GM23338 (cell line): ENCODE results near the gene CDH18. TPM values are rescaled to one million over a fixed set of nuclear protein-coding genes. Genes with fewer than 3 reads are reported as not detected.

Experiments
- ATAC-seq: fragments of 200-7000 bp; cut with Tn5 transposase; 3 replicates; pipeline ENCODE4 v1.9.1; 2020
- DNase-seq: peaks from one replicate; pipeline ENCODE4 v3.0.0-alpha.2; 2015; ENCODE audit warnings: low spot score
- H2AFZ ChIP-seq: fragments of 200-600 bp; sonication (generic); 2 replicates; pipeline ENCODE4 v1.8.0; 2016; ENCODE audit warnings: antibody characterized with exemption, mild to moderate bottlenecking, moderate library complexity
- H3F3A ChIP-seq: fragments of 200-600 bp; sonication (generic); replicated peaks from 2 replicates; pipeline ENCODE4 v1.8.0; 2017; ENCODE audit warnings: antibody characterized with exemption, mixed run types, low read depth
- H3K27ac ChIP-seq: fragments of 200-600 bp; sonication (generic); 2 replicates; pipeline ENCODE4 v1.6.1; 2016; ENCODE audit warnings: low read depth
- H3K27me3 ChIP-seq: fragments of 200-600 bp; sonication (generic); 2 replicates; pipeline ENCODE4 v1.8.0; 2016; ENCODE audit warnings: mild to moderate bottlenecking, mixed run types, moderate library complexity; ENCODE audit not compliant: insufficient read depth
- H3K36me3 ChIP-seq: fragments of 200-600 bp; sonication (generic); 2 replicates; pipeline ENCODE4 v1.8.0; 2016; ENCODE audit warnings: mild to moderate bottlenecking; ENCODE audit not compliant: insufficient read depth
- H3K4me1 ChIP-seq: fragments of 200-600 bp; sonication (generic); 2 replicates; pipeline ENCODE4 v1.8.0; 2016; ENCODE audit warnings: mild to moderate bottlenecking, moderate library complexity; ENCODE audit not compliant: insufficient read depth
- H3K4me2 ChIP-seq: fragments of 200-600 bp; sonication (generic); 2 replicates; pipeline ENCODE4 v1.7.1; 2017; ENCODE audit warnings: mixed run types
- H3K4me3 ChIP-seq: fragments of 200-600 bp; sonication (generic); 2 replicates; pipeline ENCODE4 v1.6.1; 2016; ENCODE audit warnings: mixed run types
- H3K79me2 ChIP-seq: fragments of 200-600 bp; sonication (generic); replicated peaks from 2 replicates; pipeline ENCODE4 v1.8.0; 2017; ENCODE audit warnings: mild to moderate bottlenecking; ENCODE audit not compliant: insufficient read depth
- H3K9me2 ChIP-seq: fragments of 200-600 bp; sonication (generic); 2 replicates; pipeline ENCODE4 v1.8.0; 2017; ENCODE audit not compliant: insufficient read depth
- H4K20me1 ChIP-seq: fragments of 200-600 bp; sonication (generic); replicated peaks from 2 replicates; pipeline ENCODE4 v1.8.0; 2017; ENCODE audit warnings: mild to moderate bottlenecking; ENCODE audit not compliant: insufficient read depth
- H3K27ac Mint-ChIP-seq: 2 replicates; pipeline ENCODE4 v1.8.0; 2020; ENCODE audit warnings: inconsistent platforms, mild to moderate bottlenecking, moderate library complexity, mixed read lengths
- H3K27me3 Mint-ChIP-seq: 3 replicates; pipeline ENCODE4 v1.8.0; 2022; ENCODE audit warnings: low read depth, mild to moderate bottlenecking, moderate library complexity, mixed read lengths, inconsistent platforms; ENCODE audit not compliant: insufficient read depth, poor library complexity
- H3K36me3 Mint-ChIP-seq: 3 replicates; pipeline ENCODE4 v1.8.0; 2021; ENCODE audit warnings: low read depth, mild to moderate bottlenecking, inconsistent platforms, moderate library complexity, mixed read lengths
- H3K4me1 Mint-ChIP-seq: 3 replicates; pipeline ENCODE4 v1.8.0; 2020; ENCODE audit warnings: mild to moderate bottlenecking, inconsistent platforms, mixed read lengths
- H3K4me3 Mint-ChIP-seq: 3 replicates; pipeline ENCODE4 v1.8.0; 2021; ENCODE audit warnings: moderate library complexity, mild to moderate bottlenecking, inconsistent platforms, mixed read lengths
- H3K9me3 Mint-ChIP-seq: 3 replicates; pipeline ENCODE4 v1.8.0; 2020; ENCODE audit warnings: moderate library complexity, mild to moderate bottlenecking, inconsistent platforms, mixed read lengths
- CREB1 ChIP-seq: fragments of 250-450 bp; sonication (Bioruptor Pico); IDR thresholded peaks from 2 replicates; pipeline ENCODE4 v1.5.0; 2020; ENCODE audit warnings: low read depth, mild to moderate bottlenecking, moderate library complexity
- CTCF ChIP-seq, 2 experiments: fragments of 200-600 bp in 1 of 2; sonication (generic) in 1 of 2; conservative IDR thresholded peaks; 2 replicates each; pipeline versions ENCODE4 v1.5.1 to v1.6.1; 2016 to 2017; ENCODE audit warnings: antibody characterized with exemption in 2 of 2, low read depth in 2 of 2, mild to moderate bottlenecking in 2 of 2, moderate library complexity in 1 of 2
- ETS1 ChIP-seq: IDR thresholded peaks from 2 replicates; pipeline ENCODE4 v1.6.1; 2016; ENCODE audit warnings: antibody characterized with exemption
- EZH2 ChIP-seq: fragments of 200-600 bp; sonication (generic); IDR thresholded peaks from one replicate; pipeline ENCODE4 v1.8.0; 2017; ENCODE audit warnings: antibody characterized with exemption, mild to moderate bottlenecking, low read depth; ENCODE audit not compliant: unreplicated experiment
- EZH2phosphoT487 ChIP-seq: fragments of 200-600 bp; sonication (generic); IDR thresholded peaks from one replicate; pipeline ENCODE4 v1.8.1; 2018; ENCODE audit warnings: antibody characterized with exemption; ENCODE audit not compliant: unreplicated experiment
- JUNB ChIP-seq: IDR thresholded peaks from one replicate; pipeline ENCODE4 v1.6.1; 2016; ENCODE audit warnings: antibody characterized with exemption; ENCODE audit not compliant: unreplicated experiment
- NANOG ChIP-seq: IDR thresholded peaks from 2 replicates; pipeline ENCODE4 v1.6.1; 2016; ENCODE audit warnings: antibody characterized with exemption, borderline replicate concordance
- POLR2AphosphoS5 ChIP-seq: IDR thresholded peaks from 2 replicates; pipeline ENCODE4 v1.6.1; 2016; ENCODE audit warnings: antibody characterized with exemption, low read depth
- REST ChIP-seq: IDR thresholded peaks from one replicate; pipeline ENCODE4 v1.6.1; 2018; ENCODE audit warnings: antibody characterized with exemption; ENCODE audit not compliant: unreplicated experiment
- STAT1 ChIP-seq: IDR thresholded peaks from one replicate; pipeline ENCODE4 v1.6.1; 2016; ENCODE audit warnings: antibody characterized with exemption; ENCODE audit not compliant: unreplicated experiment
- ZNF114 ChIP-seq: fragments of 250-450 bp; sonication (Bioruptor Pico); IDR thresholded peaks from 2 replicates; pipeline ENCODE4 v1.5.0; 2020; ENCODE audit warnings: mild to moderate bottlenecking, moderate library complexity
- ZNF331 ChIP-seq: fragments of 250-450 bp; sonication (Bioruptor Pico); IDR thresholded peaks from 2 replicates; pipeline ENCODE4 v1.5.0; 2020; ENCODE audit warnings: low read depth, mild to moderate bottlenecking, moderate library complexity
- polyA plus RNA-seq: library from polyadenylated mRNA; unstranded; fragments of >200 nt; fragmentation: Nextera tagmentation; extraction: Ambion mirVana; gene quantifications from 2 replicates; pipeline ENCODE4 v1.2.1, GENCODE V29; 2016
- total RNA-seq: library from RNA; depleted of rRNA; stranded (reverse); fragments of >200 nt; shearing (Covaris generic); gene quantifications from 2 replicates; pipeline ENCODE4 v1.2.3, GENCODE V29; 2014
- TF ChIP-seq, protein P1 (sequence below): fragments of 250-450 bp; sonication (Bioruptor Pico); IDR thresholded peaks from 2 replicates; pipeline ENCODE4 v1.5.0; 2020; ENCODE audit warnings: mild to moderate bottlenecking, moderate library complexity

Gene CDH18
- total and polyA plus RNA-seq, 2 experiments from 2014 or later = 1.3 TPM; not detected in 1

DNA sequence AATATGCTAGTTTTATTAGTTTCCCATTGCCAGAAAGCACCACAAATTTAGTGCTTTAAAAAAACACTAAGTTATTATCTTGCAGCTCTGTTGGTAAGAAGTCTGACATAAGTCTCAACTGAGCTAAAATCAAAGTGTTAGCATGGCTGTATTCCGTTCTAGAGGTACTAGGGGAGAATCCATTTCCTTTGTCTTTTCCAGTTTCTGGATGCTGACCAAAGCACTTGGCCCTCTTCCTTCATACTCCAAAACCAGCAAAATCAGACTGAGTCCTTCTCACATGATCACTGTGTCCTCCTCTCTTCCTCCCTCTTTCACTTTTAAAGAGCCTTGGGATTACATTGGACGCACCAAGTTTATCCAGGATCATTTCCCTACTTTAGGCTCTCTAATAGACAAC lies 9.5 kb downstream of the CDH18 start:
- H2AFZ ChIP-seq = no peak overlapping the region
- no peaks in the 10 kb centered on the region for H3K4me1 ChIP-seq
- no peaks in the 10 kb centered on the region for H3K79me2 ChIP-seq
- Mint-ChIP-seq H3K27me3 (no peaks in the 10 kb centered on the region), H3K27ac (no peak overlapping the region), H3K4me3 (no peak overlapping the region), H3K36me3 (no peaks in the 10 kb centered on the region), H3K4me1 (no peaks in the 10 kb centered on the region), H3K9me3 (no peaks in the 10 kb centered on the region)
- DNase-seq (no peak), ATAC-seq (no peak)
- no peaks in the 10 kb centered on the region for H3K9me2 ChIP-seq
- no peak overlapping the region for H3K27ac ChIP-seq
- no peaks in the 10 kb centered on the region for H4K20me1 ChIP-seq
- no peaks in the 10 kb centered on the region for H3K36me3 ChIP-seq
- TF ChIP-seq CREB1 (CRISPR knock-in tag) (no peak), ZNF331 (no peak), JUNB (no peak), EZH2phosphoT487 (no peak), STAT1 (no peak), NANOG (no peak), REST (no peak), ETS1 (no peak), EZH2 (no peak), POLR2AphosphoS5 (no peak), ZNF114 (no peak), CTCF (conservative IDR thresholded peaks at IDR 0.05; ENCODE audit: low read depth in 2 of 2) (no peak)
- TF ChIP-seq, protein P1, sequence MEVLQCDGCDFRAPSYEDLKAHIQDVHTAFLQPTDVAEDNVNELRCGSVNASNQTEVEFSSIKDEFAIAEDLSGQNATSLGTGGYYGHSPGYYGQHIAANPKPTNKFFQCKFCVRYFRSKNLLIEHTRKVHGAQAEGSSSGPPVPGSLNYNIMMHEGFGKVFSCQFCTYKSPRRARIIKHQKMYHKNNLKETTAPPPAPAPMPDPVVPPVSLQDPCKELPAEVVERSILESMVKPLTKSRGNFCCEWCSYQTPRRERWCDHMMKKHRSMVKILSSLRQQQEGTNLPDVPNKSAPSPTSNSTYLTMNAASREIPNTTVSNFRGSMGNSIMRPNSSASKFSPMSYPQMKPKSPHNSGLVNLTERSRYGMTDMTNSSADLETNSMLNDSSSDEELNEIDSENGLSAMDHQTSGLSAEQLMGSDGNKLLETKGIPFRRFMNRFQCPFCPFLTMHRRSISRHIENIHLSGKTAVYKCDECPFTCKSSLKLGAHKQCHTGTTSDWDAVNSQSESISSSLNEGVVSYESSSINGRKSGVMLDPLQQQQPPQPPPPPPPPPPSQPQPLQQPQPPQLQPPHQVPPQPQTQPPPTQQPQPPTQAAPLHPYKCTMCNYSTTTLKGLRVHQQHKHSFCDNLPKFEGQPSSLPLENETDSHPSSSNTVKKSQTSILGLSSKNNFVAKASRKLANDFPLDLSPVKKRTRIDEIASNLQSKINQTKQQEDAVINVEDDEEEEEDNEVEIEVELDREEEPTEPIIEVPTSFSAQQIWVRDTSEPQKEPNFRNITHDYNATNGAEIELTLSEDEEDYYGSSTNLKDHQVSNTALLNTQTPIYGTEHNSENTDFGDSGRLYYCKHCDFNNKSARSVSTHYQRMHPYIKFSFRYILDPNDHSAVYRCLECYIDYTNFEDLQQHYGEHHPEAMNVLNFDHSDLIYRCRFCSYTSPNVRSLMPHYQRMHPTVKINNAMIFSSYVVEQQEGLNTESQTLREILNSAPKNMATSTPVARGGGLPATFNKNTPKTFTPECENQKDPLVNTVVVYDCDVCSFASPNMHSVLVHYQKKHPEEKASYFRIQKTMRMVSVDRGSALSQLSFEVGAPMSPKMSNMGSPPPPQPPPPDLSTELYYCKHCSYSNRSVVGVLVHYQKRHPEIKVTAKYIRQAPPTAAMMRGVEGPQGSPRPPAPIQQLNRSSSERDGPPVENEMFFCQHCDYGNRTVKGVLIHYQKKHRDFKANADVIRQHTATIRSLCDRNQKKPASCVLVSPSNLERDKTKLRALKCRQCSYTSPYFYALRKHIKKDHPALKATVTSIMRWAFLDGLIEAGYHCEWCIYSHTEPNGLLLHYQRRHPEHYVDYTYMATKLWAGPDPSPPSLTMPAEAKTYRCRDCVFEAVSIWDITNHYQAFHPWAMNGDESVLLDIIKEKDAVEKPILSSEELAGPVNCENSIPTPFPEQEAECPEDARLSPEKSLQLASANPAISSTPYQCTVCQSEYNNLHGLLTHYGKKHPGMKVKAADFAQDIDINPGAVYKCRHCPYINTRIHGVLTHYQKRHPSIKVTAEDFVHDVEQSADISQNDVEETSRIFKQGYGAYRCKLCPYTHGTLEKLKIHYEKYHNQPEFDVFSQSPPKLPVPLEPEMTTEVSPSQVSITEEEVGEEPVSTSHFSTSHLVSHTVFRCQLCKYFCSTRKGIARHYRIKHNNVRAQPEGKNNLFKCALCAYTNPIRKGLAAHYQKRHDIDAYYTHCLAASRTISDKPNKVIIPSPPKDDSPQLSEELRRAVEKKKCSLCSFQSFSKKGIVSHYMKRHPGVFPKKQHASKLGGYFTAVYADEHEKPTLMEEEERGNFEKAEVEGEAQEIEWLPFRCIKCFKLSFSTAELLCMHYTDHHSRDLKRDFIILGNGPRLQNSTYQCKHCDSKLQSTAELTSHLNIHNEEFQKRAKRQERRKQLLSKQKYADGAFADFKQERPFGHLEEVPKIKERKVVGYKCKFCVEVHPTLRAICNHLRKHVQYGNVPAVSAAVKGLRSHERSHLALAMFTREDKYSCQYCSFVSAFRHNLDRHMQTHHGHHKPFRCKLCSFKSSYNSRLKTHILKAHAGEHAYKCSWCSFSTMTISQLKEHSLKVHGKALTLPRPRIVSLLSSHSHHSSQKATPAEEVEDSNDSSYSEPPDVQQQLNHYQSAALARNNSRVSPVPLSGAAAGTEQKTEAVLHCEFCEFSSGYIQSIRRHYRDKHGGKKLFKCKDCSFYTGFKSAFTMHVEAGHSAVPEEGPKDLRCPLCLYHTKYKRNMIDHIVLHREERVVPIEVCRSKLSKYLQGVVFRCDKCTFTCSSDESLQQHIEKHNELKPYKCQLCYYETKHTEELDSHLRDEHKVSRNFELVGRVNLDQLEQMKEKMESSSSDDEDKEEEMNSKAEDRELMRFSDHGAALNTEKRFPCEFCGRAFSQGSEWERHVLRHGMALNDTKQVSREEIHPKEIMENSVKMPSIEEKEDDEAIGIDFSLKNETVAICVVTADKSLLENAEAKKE (CRISPR knock-in tag) = no peak
- H3K4me3 ChIP-seq = no peak overlapping the region
- H3K4me2 ChIP-seq = no peak overlapping the region
- H3K27me3 ChIP-seq = no peaks in the 10 kb centered on the region
- H3F3A ChIP-seq = no peaks in the 10 kb centered on the region
